ENCODE measurements around the gene PTPRG.

- TF ChIP-seq CTCF (IDR thresholded peaks at IDR 0.05; ENCODE audit: extremely low read depth in 1 of 2, insufficient read depth in 1 of 2, low read depth in 1 of 2, low read length in 2 of 2) (no peak), EZH2 (IDR thresholded peaks at IDR 0.05; ENCODE audit: borderline replicate concordance, low read depth, low read length, severe bottlenecking) (no peak), POLR2A (IDR thresholded peaks at IDR 0.05; ENCODE audit: low read depth, low read length) (no peak), POLR2AphosphoS5 (IDR thresholded peaks at IDR 0.05; ENCODE audit: insufficient read depth, low read depth, low read length) (no peak), MYC (IDR thresholded peaks at IDR 0.05; ENCODE audit: low read depth, low read length) (no peak), MAX (IDR thresholded peaks at IDR 0.05; ENCODE audit: insufficient read depth, insufficient read length) (no peak), GATA2 (IDR thresholded peaks at IDR 0.05; ENCODE audit: insufficient read depth, insufficient read length, low read depth, low read length) (no peak), JUN (IDR thresholded peaks at IDR 0.05; ENCODE audit: borderline replicate concordance, insufficient read depth, insufficient read length, low read depth) (no peak)
Measured at GRCh38 chr3:61980041-61980440, 418.7 kb downstream of the PTPRG start.
